Esophagus muscularis mucosa (tissue), 4 donors: ENCODE results near the gene CDH4.

Experiments
- EP300 ChIP-seq: sonication (generic); formaldehyde crosslinking; IDR thresholded peaks from one replicate; pipeline ENCODE4 v1.6.1; 2017; ENCODE audit warnings: antibody characterized with exemption
- POLR2A ChIP-seq: fragments of 450-650 bp; IDR thresholded peaks from one replicate; pipeline ENCODE4 v1.6.1; 2017; ENCODE audit warnings: antibody characterized with exemption, moderate library complexity, mild to moderate bottlenecking, low read depth
- POLR2AphosphoS5 ChIP-seq, 2 donors: sonication (generic); formaldehyde crosslinking; IDR thresholded peaks; one replicate each; pipeline ENCODE4 v1.6.1; 2017; ENCODE audit warnings: antibody characterized with exemption in 2 of 2
- TF ChIP-seq, protein P1 (sequence below), 3 experiments: fragments of 200-600 bp in 2 of 3; fragments of 450-650 bp in 1 of 3; sonication (generic) in 2 of 3; IDR thresholded peaks; one replicate each; pipeline ENCODE4 v1.5.1; 2017 to 2019; ENCODE audit warnings: antibody characterized with exemption in 3 of 3, mild to moderate bottlenecking in 2 of 3, moderate library complexity in 1 of 3

DNA sequence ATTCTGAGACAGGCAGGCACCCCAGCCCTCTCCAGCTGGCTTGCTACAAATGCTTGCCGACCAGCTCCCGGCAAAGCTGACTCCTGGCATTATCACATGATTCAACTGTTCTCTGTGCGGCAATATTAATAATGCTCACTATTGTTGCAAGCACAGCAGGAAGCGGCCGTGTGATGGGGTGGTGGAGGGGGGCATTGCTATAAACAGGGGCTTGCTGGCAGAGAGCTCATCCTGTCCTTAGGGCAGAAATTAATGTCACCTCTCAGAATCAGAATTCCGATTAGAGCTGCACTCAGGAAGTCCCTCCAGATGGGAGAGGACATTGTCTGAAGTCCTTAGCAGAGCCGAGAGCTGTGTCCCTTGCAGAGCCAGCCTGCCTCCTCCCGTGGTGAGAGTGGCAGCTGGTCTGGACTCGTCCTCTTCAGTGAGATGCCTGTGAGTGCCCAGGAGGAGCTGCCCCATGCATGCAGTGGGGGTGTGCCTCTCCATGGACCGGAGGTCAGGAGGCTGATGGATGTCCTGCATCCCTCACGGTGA lies 162.5 kb downstream of the CDH4 start:
- TF ChIP-seq, protein P1, sequence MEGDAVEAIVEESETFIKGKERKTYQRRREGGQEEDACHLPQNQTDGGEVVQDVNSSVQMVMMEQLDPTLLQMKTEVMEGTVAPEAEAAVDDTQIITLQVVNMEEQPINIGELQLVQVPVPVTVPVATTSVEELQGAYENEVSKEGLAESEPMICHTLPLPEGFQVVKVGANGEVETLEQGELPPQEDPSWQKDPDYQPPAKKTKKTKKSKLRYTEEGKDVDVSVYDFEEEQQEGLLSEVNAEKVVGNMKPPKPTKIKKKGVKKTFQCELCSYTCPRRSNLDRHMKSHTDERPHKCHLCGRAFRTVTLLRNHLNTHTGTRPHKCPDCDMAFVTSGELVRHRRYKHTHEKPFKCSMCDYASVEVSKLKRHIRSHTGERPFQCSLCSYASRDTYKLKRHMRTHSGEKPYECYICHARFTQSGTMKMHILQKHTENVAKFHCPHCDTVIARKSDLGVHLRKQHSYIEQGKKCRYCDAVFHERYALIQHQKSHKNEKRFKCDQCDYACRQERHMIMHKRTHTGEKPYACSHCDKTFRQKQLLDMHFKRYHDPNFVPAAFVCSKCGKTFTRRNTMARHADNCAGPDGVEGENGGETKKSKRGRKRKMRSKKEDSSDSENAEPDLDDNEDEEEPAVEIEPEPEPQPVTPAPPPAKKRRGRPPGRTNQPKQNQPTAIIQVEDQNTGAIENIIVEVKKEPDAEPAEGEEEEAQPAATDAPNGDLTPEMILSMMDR (IDR thresholded peaks at IDR 0.05): no peak
- TF ChIP-seq EP300 (no peak), POLR2AphosphoS5 (IDR thresholded peaks at IDR 0.05) (no peak), POLR2A (no peak)
